Measurements from ENCODE around the gene OXLD1. TPM values are rescaled to one million over a fixed set of nuclear protein-coding genes. Genes with fewer than 3 reads are reported as not detected.

OXLD1 gene
- polyA plus RNA-seq, 1 of the 3 experiments (the other 2 are of a cell fraction) = 103 TPM

- peaks cover 7 to 17% of the 10 kb centered on the region in 2 experiments; a peak in 3 of 4 replicates for H3K4me1 ChIP-seq (ENCODE audit: control insufficient read depth in 1 of 2, insufficient read depth in 2 of 2, low read depth in 1 of 2, low read length in 1 of 2)
- peak overlapping the region; percentile 65 to 79 for H3K4me3 ChIP-seq (ENCODE audit: low read depth in 2 of 2, low read length in 1 of 2)
- no peak overlapping the region for H2AFZ ChIP-seq (ENCODE audit: low read depth)
- H3K9me2 ChIP-seq = no peaks in the 10 kb centered on the region
- peaks cover 55% of the 10 kb centered on the region for H4K20me1 ChIP-seq (ENCODE audit: insufficient read depth)
- peak overlapping the region; percentile 88 for H3K4me2 ChIP-seq
- H3K36me3 ChIP-seq (replicated peaks in 1 of 2; ENCODE audit: control insufficient read depth in 1 of 2, insufficient read depth in 2 of 2, low read length in 1 of 2) = peaks cover 0 to 24% of the 10 kb centered on the region in 2 experiments
- POLR2A ChIA-PET = interaction anchor here (1.2 to 1.5 kb wide), 2 partner anchors 9 to 30 kb away, joined by 3 to 5 read pairs; partner anchors contain the start of genes CCDC137 and OXLD1
- TF ChIP-seq RFX5 (IDR thresholded peaks at IDR 0.05; ENCODE audit: low read length) = peak; percentile 93
- no peak for TF ChIP-seq EP300 (IDR thresholded peaks at IDR 0.05; ENCODE audit: borderline replicate concordance in 1 of 2, low read depth in 1 of 2, low read length in 1 of 2)
- no peak for TF ChIP-seq JUND (IDR thresholded peaks at IDR 0.05)
- no peak for TF ChIP-seq USF1 (IDR thresholded peaks at IDR 0.05; ENCODE audit: borderline replicate concordance, low read depth)
- TF ChIP-seq NRF1 (IDR thresholded peaks at IDR 0.05; ENCODE audit: low read depth, low read length) = no peak
- no peak for TF ChIP-seq SIN3A (IDR thresholded peaks at IDR 0.05; ENCODE audit: borderline replicate concordance, low read depth, low read length)
- H3K9ac ChIP-seq = peak overlapping the region; percentile 99
- H3K27ac ChIP-seq (ENCODE audit: low read depth in 2 of 2, low read length in 1 of 2) = peak overlapping the region; percentile 67 to 92
- CTCF ChIA-PET = interaction anchor here (1.0 to 1.5 kb wide), 3 partner anchors 13 to 66 kb away, joined by 3 to 5 read pairs (median 5); no protein-coding TSS in a partner anchor
- peaks cover 10% of the 10 kb centered on the region for H3F3A ChIP-seq (replicated peaks; ENCODE audit: insufficient read depth)
- peaks cover 67% of the 10 kb centered on the region for H3K79me2 ChIP-seq (ENCODE audit: insufficient read depth)
- no peaks in the 10 kb centered on the region for H3K9me3 ChIP-seq
- WGBS (ENCODE audit: low lambda C conversion rate) = 18% methylated on average over 18 of the region's 18 CpGs
- DNase-seq = no peak
- H3K27me3 ChIP-seq (ENCODE audit: insufficient read depth) = no peaks in the 10 kb centered on the region
Measured at GRCh38 chr17:81635973-81636504, 30.4 kb downstream of the OXLD1 start.

DNA sequence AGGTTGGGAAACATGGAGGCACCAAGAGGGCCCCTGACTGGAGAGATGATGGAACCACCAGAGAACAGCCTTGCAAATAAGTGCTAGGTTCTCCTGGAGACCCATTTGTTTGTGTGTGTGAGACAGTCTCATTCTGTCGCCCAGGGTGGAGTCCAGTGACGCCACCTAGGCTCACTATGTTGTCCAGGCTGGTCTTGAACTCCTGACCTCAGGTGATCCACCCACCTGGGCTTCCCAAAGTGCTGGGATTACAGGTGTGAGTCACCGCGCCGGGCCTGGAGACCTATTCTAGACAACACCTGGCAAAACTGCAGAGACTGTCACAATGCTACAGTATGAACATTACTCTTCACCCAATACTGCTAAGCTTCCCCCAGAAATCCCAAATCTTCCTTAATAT, 31.0 kb downstream of the OXLD1 start:
- 96% methylated on average over 5 of the region's 5 CpGs for WGBS (ENCODE audit: low lambda C conversion rate)
- ChIA-PET POLR2A (no interaction called here), CTCF (interaction anchor here (1.2 kb wide), 1 partner anchor 28 kb away, joined by 3 read pairs; no protein-coding TSS in a partner anchor)
- no peaks in the 10 kb centered on the region for H3K9me3 ChIP-seq
- H3K9me2 ChIP-seq = no peaks in the 10 kb centered on the region
- peaks cover 73% of the 10 kb centered on the region for H3K79me2 ChIP-seq (ENCODE audit: insufficient read depth)
- H3K27ac ChIP-seq (ENCODE audit: low read depth in 2 of 2, low read length in 1 of 2) = peak overlapping the region in 1 of 2 experiments; percentile 92; a peak in 1 of 4 replicates
- TF ChIP-seq GATA2 (CRISPR knock-in tag; IDR thresholded peaks at IDR 0.05) (no peak), POLR2AphosphoS5 (IDR thresholded peaks at IDR 0.05; ENCODE audit: low read depth, low read length) (no peak), SMC3 (IDR thresholded peaks at IDR 0.05; ENCODE audit: low read depth, low read length) (no peak), FOXJ3 (CRISPR knock-in tag; IDR thresholded peaks at IDR 0.05) (no peak), MXI1 (IDR thresholded peaks at IDR 0.05; ENCODE audit: low read depth, low read length) (no peak), IRF3 (IDR thresholded peaks at IDR 0.05; ENCODE audit: low read depth, low read length) (no peak), RCOR1 (IDR thresholded peaks at IDR 0.05; ENCODE audit: low read length) (no peak), YY1 (IDR thresholded peaks at IDR 0.05; ENCODE audit: low read depth) (no peak), REST (IDR thresholded peaks at IDR 0.05; ENCODE audit: low read depth, low read length) (no peak)
- H3K27me3 ChIP-seq (ENCODE audit: insufficient read depth) = no peaks in the 10 kb centered on the region
- H3K4me2 ChIP-seq = peak overlapping the region; percentile 88
- peak overlapping the region; percentile 99 for H3K9ac ChIP-seq
- DNase-seq = no peak
- H4K20me1 ChIP-seq (ENCODE audit: insufficient read depth) = peaks cover 61% of the 10 kb centered on the region
- H3K36me3 ChIP-seq (replicated peaks in 1 of 2; ENCODE audit: control insufficient read depth in 1 of 2, insufficient read depth in 2 of 2, low read length in 1 of 2) = peaks cover 0 to 24% of the 10 kb centered on the region in 2 experiments
- H3K4me1 ChIP-seq (ENCODE audit: control insufficient read depth in 1 of 2, insufficient read depth in 2 of 2, low read depth in 1 of 2, low read length in 1 of 2) = peaks cover 7 to 17% of the 10 kb centered on the region in 2 experiments; a peak in 3 of 4 replicates
- H3K4me3 ChIP-seq (ENCODE audit: low read depth in 2 of 2, low read length in 1 of 2) = peak overlapping the region; percentile 65 to 79; a peak in 3 of 4 replicates
- no peak overlapping the region for H2AFZ ChIP-seq (ENCODE audit: low read depth)
- peaks cover 10% of the 10 kb centered on the region for H3F3A ChIP-seq (replicated peaks; ENCODE audit: insufficient read depth)
